Lower leg skin (tissue), 3 donors: ENCODE results near the gene SH3YL1.

Experiments used
- CTCF ChIP-seq, 3 donors: fragments of 450-650 bp; IDR thresholded peaks; one replicate each; pipeline ENCODE4 v1.5.1; 2016; ENCODE audit warnings: antibody characterized with exemption in 3 of 3, mild to moderate bottlenecking in 3 of 3, moderate library complexity in 2 of 3
- POLR2A ChIP-seq, 2 donors: fragments of 450-650 bp; IDR thresholded peaks; one replicate each; pipeline ENCODE4 v1.6.1; 2016 to 2017; ENCODE audit warnings: antibody characterized with exemption in 2 of 2, mild to moderate bottlenecking in 1 of 2, moderate library complexity in 1 of 2

DNA sequence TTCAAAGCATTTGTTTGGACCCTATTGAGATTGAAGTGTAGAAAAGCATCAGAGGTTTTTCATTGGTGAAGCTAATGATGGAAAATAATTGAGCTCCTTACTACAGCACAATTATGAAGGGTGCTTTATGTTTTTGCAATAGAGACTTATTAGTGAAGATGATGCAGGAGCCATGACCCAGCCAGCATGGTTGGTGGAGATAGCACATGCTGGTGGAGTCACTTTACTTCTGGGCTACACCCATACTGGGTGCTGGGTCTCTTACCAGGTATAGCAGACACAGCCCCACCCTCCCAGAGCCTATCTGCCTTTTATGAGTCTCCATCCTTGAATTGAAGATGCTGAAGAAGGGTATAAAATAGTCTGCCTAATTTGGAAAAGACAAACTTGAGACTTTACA is 4.5 kb upstream of the SH3YL1 start:
- no peak for TF ChIP-seq CTCF (IDR thresholded peaks at IDR 0.05)
- TF ChIP-seq POLR2A (IDR thresholded peaks at IDR 0.05) = no peak
